ENCODE measurements around the gene NFKBIE. TPM values are rescaled to one million over a fixed set of nuclear protein-coding genes. Genes with fewer than 3 reads are reported as not detected.
A peak's percentile ranks its signal among the peaks of the same experiment; 100 is the strongest.

NFKBIE gene
- total and polyA plus RNA-seq, 9 of the 15 experiments (the other 6 are each of a cell fraction or from before 2014, with no cell fraction given): 2.1 to 16.4 (median 11.7) TPM

DNA sequence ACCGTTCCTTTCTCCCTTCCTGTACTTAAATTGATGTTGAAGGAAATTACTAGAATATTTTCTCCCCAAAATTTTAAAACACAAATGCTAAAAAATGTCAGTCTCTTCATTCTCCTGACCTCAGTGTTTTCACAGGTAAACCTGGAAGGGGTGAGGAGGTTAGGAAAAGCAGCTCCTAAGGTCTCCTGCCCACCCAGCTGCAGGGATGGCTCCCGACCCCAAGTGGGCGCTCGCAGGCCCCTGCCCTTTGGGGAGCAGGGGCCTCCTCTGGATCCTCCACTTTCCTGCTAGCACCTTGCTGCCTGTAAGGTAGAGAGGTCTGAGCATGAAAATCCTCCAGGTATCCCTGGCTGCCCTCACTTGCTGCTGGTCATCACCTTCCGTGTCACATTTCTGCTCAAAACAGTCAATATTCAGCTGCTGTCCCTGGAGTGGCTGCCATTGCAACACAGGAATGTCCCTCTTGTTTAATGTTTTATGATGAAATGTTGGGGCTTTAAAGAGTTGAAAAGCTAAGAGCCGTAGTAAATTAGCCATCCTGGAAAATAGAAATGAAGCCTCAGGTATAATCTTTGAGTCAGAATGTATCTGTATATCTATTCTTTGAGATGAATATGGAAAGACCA is 29.3 kb downstream of the NFKBIE start:
- FAIRE-seq: no peak
- Histone ChIP-seq H3K27me3 (ENCODE audit: control insufficient read depth in 2 of 2, insufficient read depth in 2 of 2, low read length in 2 of 2) (no peaks in the 10 kb centered on the region), H3K4me3 (no peak overlapping the region), H3K9me1 (ENCODE audit: control insufficient read depth, insufficient read depth, low read length) (no peaks in the 10 kb centered on the region), H3K9ac (ENCODE audit: insufficient read depth in 1 of 2, low read depth in 2 of 2, low read length in 2 of 2) (peak overlapping the region in 1 of 2 experiments; percentile 15; a peak in 1 of 4 replicates), H2AFZ (ENCODE audit: low read depth, low read length) (no peak overlapping the region), H3K27ac (ENCODE audit: extremely low read depth, low read depth, low read length) (no peak overlapping the region), H3K36me3 (ENCODE audit: control insufficient read depth, insufficient read depth, low read length) (peaks cover 40% of the 10 kb centered on the region), H3K9me3 (replicated peaks; ENCODE audit: control insufficient read depth, insufficient read depth, low read depth, low read length) (no peaks in the 10 kb centered on the region), H3K79me2 (ENCODE audit: control insufficient read depth, insufficient read depth, low read length) (no peaks in the 10 kb centered on the region), H3K4me1 (replicated peaks in 1 of 2; ENCODE audit: control insufficient read depth in 2 of 2, insufficient read depth in 2 of 2, low read length in 2 of 2) (peaks cover 16 to 31% of the 10 kb centered on the region in 2 experiments; a peak in 4 of 5 replicates), H4K20me1 (replicated peaks; ENCODE audit: control insufficient read depth, insufficient read depth, low read length) (no peaks in the 10 kb centered on the region), H3K4me2 (ENCODE audit: insufficient read depth, low read length) (no peak overlapping the region)
- no peak for TF ChIP-seq ASH1L (IDR thresholded peaks at IDR 0.05; ENCODE audit: borderline replicate concordance, low read depth, partially characterized antibody)
- TF ChIP-seq, protein P1, sequence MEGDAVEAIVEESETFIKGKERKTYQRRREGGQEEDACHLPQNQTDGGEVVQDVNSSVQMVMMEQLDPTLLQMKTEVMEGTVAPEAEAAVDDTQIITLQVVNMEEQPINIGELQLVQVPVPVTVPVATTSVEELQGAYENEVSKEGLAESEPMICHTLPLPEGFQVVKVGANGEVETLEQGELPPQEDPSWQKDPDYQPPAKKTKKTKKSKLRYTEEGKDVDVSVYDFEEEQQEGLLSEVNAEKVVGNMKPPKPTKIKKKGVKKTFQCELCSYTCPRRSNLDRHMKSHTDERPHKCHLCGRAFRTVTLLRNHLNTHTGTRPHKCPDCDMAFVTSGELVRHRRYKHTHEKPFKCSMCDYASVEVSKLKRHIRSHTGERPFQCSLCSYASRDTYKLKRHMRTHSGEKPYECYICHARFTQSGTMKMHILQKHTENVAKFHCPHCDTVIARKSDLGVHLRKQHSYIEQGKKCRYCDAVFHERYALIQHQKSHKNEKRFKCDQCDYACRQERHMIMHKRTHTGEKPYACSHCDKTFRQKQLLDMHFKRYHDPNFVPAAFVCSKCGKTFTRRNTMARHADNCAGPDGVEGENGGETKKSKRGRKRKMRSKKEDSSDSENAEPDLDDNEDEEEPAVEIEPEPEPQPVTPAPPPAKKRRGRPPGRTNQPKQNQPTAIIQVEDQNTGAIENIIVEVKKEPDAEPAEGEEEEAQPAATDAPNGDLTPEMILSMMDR (IDR thresholded peaks at IDR 0.05 in 2 of 3, conservative IDR thresholded peaks at IDR 0.05 in 1 of 3; ENCODE audit: insufficient read depth in 2 of 3, low read depth in 1 of 3, low read length in 3 of 3): peak in 2 of 3 experiments; percentile 22 to 35; a peak in 1 of 6 replicates
- TF ChIP-seq ZNF77 (CRISPR knock-in tag; IDR thresholded peaks at IDR 0.05): no peak
- DNase-seq (ENCODE audit: extremely low read depth in 1 of 4, low spot score in 3 of 4): no peak
- WGBS (ENCODE audit: insufficient coverage, low coverage, missing lambda C conversion rate): 81% methylated on average over 6 of the region's 6 CpGs
- intact Hi-C loops (cut with micrococcal nuclease) (no loop called here), in situ Hi-C loops (cut with MboI) (loop anchor here (5.0 kb wide), 1 partner anchor 64 kb away; no protein-coding TSS in a partner anchor)
- ChIA-PET POLR2A (interaction anchor here (0.6 to 6.0 kb wide), 6 partner anchors 11 to 1040 kb away, joined by 3 to 90 read pairs (median 4); partner anchors contain the start of genes HSP90AB1, SLC29A1 and SLC35B2), CTCF (ENCODE audit: low intra/inter-chr PET ratio) (interaction anchor here (2.6 to 3.3 kb wide), 2 partner anchors 63 kb away, joined by 20 to 26 read pairs; no protein-coding TSS in a partner anchor)
- no peak for ATAC-seq
- BruUV-seq (replicated peaks): TSS peak; percentile 4
